Keratinocyte (primary cell): ENCODE data around the gene ANKRD34A. TPM values are rescaled to one million over a fixed set of nuclear protein-coding genes. Genes with fewer than 3 reads are reported as not detected.
A peak's percentile ranks its signal among the peaks of the same experiment; 100 is the strongest.

ENCODE experiments used
- DNase-seq: peaks from one replicate; pipeline ENCODE4 v3.0.0-alpha.2; 2011; ENCODE audit warnings: low read depth, missing footprints, low spot score
- FAIRE-seq: peaks from 2 replicates; lab custom pipeline; 2011; peaks lifted over from hg19 to GRCh38; lab: Jason Lieb, UNC
- H2AFZ ChIP-seq: 2 replicates; pipeline ENCODE4 v1.6.0; 2012; ENCODE audit warnings: low read length, control low read depth, inconsistent platforms; ENCODE audit not compliant: control insufficient read depth
- H3K27ac ChIP-seq: 2 replicates; pipeline ENCODE4 v1.5.1; 2011; ENCODE audit warnings: low read length; ENCODE audit not compliant: control insufficient read depth, insufficient read depth
- H3K27me3 ChIP-seq: 3 replicates; pipeline ENCODE4 v1.6.0; 2011; ENCODE audit warnings: low read length; ENCODE audit not compliant: control insufficient read depth, insufficient read depth; ENCODE audit errors: extremely low read depth
- H3K36me3 ChIP-seq, 2 experiments: 2 replicates in 1 of 2; 3 replicates in 1 of 2; pipeline ENCODE4 v1.5.1; 2011; ENCODE audit warnings: low read length in 2 of 2, mild to moderate bottlenecking in 1 of 2; ENCODE audit not compliant: control insufficient read depth in 2 of 2, insufficient read depth in 2 of 2; ENCODE audit errors: extremely low read depth in 1 of 2
- H3K4me1 ChIP-seq: 3 replicates; pipeline ENCODE4 v1.5.1; 2011; ENCODE audit warnings: low read length; ENCODE audit not compliant: control insufficient read depth, insufficient read depth; ENCODE audit errors: extremely low read depth
- H3K4me2 ChIP-seq: 3 replicates; pipeline ENCODE4 v1.6.0; 2011; ENCODE audit warnings: low read depth, low read length; ENCODE audit not compliant: control insufficient read depth, insufficient read depth; ENCODE audit errors: extremely low read depth
- H3K4me3 ChIP-seq, 3 experiments: fragments of 200-600 bp in 1 of 3; sonication (generic) in 1 of 3; 2 replicates in 2 of 3; 3 replicates in 1 of 3; pipeline ENCODE4 v1.5.1; 2011 to 2016; ENCODE audit warnings: low read length in 3 of 3, mild to moderate bottlenecking in 3 of 3, control low read depth in 2 of 3, inconsistent platforms in 1 of 3, low read depth in 1 of 3, mixed read lengths in 1 of 3, mixed run types in 1 of 3, moderate library complexity in 1 of 3; ENCODE audit not compliant: control insufficient read depth in 2 of 3, insufficient read depth in 2 of 3; ENCODE audit errors: extremely low read depth in 1 of 3
- H3K79me2 ChIP-seq: 2 replicates; pipeline ENCODE4 v1.6.0; 2012; ENCODE audit warnings: low read length; ENCODE audit not compliant: control insufficient read depth, insufficient read depth
- H3K9ac ChIP-seq: 3 replicates; pipeline ENCODE4 v1.6.0; 2011; ENCODE audit warnings: low read length; ENCODE audit not compliant: control insufficient read depth, insufficient read depth; ENCODE audit errors: extremely low read depth
- H3K9me1 ChIP-seq: 3 replicates; pipeline ENCODE4 v1.6.0; 2011; ENCODE audit warnings: low read length; ENCODE audit not compliant: control insufficient read depth, insufficient read depth; ENCODE audit errors: extremely low read depth
- H3K9me3 ChIP-seq: 2 replicates; pipeline ENCODE4 v1.5.1; 2012; ENCODE audit warnings: low read depth, low read length; ENCODE audit not compliant: control insufficient read depth
- H4K20me1 ChIP-seq: 3 replicates; pipeline ENCODE4 v1.6.0; 2011; ENCODE audit warnings: low read length; ENCODE audit not compliant: control insufficient read depth, insufficient read depth; ENCODE audit errors: extremely low read depth
- EZH2 ChIP-seq: IDR thresholded peaks from one replicate; pipeline ENCODE4 v1.6.1; 2012; ENCODE audit warnings: inconsistent platforms, mild to moderate bottlenecking, low read length, moderate library complexity
- dilution Hi-C: fragments of 300-500 bp; cut with MboI; formaldehyde crosslinking; loops from one replicate; pipeline ENCODE4 v1.7.0; 2020; ENCODE audit warnings: low sequenced_read_pairs; ENCODE audit not compliant: extremely low pct_ligation_motif_present
- polyA plus RNA-seq, 5 experiments: library from polyadenylated mRNA; depleted of rRNA in 3 of 5; stranded (reverse) in 3 of 5; stranded (forward) in 1 of 5; unstranded in 1 of 5; fragments of >200 nt; gene quantifications; 1 replicate in 1 of 5; 2 replicates in 3 of 5; 3 replicates in 1 of 5; pipeline versions ENCODE4 v1.2.1 to v1.2.3, GENCODE V29; 2011 to 2012; ENCODE audit warnings: missing spikeins in 2 of 5, low read depth in 1 of 5, low replicate concordance in 1 of 5
- TF ChIP-seq, protein P1 (sequence below), 3 experiments: IDR thresholded peaks in 1 of 3; conservative IDR thresholded peaks in 1 of 3; optimal IDR thresholded peaks in 1 of 3; 2 replicates in 2 of 3; 3 replicates in 1 of 3; pipeline versions ENCODE3 to v1.5.1; 2011; ENCODE audit warnings: low read length in 3 of 3, mild to moderate bottlenecking in 3 of 3, moderate library complexity in 2 of 3, control low read depth in 1 of 3, inconsistent platforms in 1 of 3; ENCODE audit not compliant: insufficient read depth in 2 of 3; ENCODE audit errors: extremely low read depth in 1 of 3

The ANKRD34A gene
- polyA plus RNA-seq, 1 donor (not counting 4 experiments of a cell fraction or from before 2014, with no cell fraction given): 0.83 TPM

- no peak for FAIRE-seq
- peak overlapping the region; percentile 42 for H3K9ac ChIP-seq
- H2AFZ ChIP-seq: peak overlapping the region; percentile 89
- H3K4me3 ChIP-seq: peak overlapping the region; percentile 32 to 75 (median 58)
- H3K9me1 ChIP-seq: no peaks in the 10 kb centered on the region
- H3K4me1 ChIP-seq: peaks cover 47% of the 10 kb centered on the region
- no peaks in the 10 kb centered on the region for H3K9me3 ChIP-seq
- H3K4me2 ChIP-seq: peak overlapping the region; percentile 92
- H4K20me1 ChIP-seq: no peaks in the 10 kb centered on the region
- peaks cover 2% of the 10 kb centered on the region for H3K27me3 ChIP-seq
- peaks cover 4% of the 10 kb centered on the region for H3K79me2 ChIP-seq
- no peak overlapping the region for H3K27ac ChIP-seq
- DNase-seq: no peak
- H3K36me3 ChIP-seq: no peaks in the 10 kb centered on the region
- TF ChIP-seq, protein P1, sequence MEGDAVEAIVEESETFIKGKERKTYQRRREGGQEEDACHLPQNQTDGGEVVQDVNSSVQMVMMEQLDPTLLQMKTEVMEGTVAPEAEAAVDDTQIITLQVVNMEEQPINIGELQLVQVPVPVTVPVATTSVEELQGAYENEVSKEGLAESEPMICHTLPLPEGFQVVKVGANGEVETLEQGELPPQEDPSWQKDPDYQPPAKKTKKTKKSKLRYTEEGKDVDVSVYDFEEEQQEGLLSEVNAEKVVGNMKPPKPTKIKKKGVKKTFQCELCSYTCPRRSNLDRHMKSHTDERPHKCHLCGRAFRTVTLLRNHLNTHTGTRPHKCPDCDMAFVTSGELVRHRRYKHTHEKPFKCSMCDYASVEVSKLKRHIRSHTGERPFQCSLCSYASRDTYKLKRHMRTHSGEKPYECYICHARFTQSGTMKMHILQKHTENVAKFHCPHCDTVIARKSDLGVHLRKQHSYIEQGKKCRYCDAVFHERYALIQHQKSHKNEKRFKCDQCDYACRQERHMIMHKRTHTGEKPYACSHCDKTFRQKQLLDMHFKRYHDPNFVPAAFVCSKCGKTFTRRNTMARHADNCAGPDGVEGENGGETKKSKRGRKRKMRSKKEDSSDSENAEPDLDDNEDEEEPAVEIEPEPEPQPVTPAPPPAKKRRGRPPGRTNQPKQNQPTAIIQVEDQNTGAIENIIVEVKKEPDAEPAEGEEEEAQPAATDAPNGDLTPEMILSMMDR (optimal IDR thresholded peaks at IDR 0.05 in 1 of 3, IDR thresholded peaks at IDR 0.05 in 1 of 3, conservative IDR thresholded peaks at IDR 0.05 in 1 of 3; ENCODE audit: extremely low read depth in 1 of 3, insufficient read depth in 2 of 3, low read length in 3 of 3): no peak
- TF ChIP-seq EZH2: no peak
- dilution Hi-C loops: no loop called here
Measured at GRCh38 chr1:145961425-145962156, 2.8 kb downstream of the ANKRD34A start.

DNA sequence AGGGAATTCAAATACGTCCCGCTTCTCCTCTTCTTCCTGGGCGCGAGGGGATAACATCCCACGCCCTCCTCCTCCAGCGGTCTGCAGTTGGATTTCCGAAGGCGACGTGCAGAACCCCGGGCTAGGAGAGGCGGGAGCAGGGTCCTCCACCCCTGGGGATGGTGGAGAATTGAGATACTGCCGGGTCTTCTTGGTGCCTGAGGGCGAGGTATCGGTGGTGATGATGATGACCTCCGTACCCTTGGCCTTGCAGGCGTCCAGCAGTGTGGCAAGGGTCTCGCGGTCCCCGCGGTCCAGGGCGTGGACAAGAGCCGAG is 3.3 kb downstream of the ANKRD34A start:
- dilution Hi-C loops: no loop called here
- no peak for TF ChIP-seq EZH2
- TF ChIP-seq, protein P1 (optimal IDR thresholded peaks at IDR 0.05 in 1 of 3, IDR thresholded peaks at IDR 0.05 in 1 of 3, conservative IDR thresholded peaks at IDR 0.05 in 1 of 3; ENCODE audit: extremely low read depth in 1 of 3, insufficient read depth in 2 of 3, low read length in 3 of 3): no peak
- Histone ChIP-seq H3K4me1 (peaks cover 52% of the 10 kb centered on the region), H3K27me3 (peaks cover 2% of the 10 kb centered on the region), H2AFZ (peak overlapping the region; percentile 89), H3K79me2 (peaks cover 5% of the 10 kb centered on the region), H3K9me1 (no peaks in the 10 kb centered on the region), H3K27ac (no peak overlapping the region), H3K9me3 (no peaks in the 10 kb centered on the region), H3K4me2 (peak overlapping the region; percentile 92), H4K20me1 (no peaks in the 10 kb centered on the region), H3K4me3 (peak overlapping the region; percentile 32 to 75 (median 58)), H3K9ac (peak overlapping the region; percentile 42), H3K36me3 (no peaks in the 10 kb centered on the region)
- DNase-seq (no peak), FAIRE-seq (no peak)
